Neuronal stem cell (in vitro differentiated cells): ENCODE results near the gene ALDOA.

Experiments
- DNase-seq: peaks from one replicate; pipeline ENCODE4 v3.0.0-alpha.2; 2013; ENCODE audit warnings: low spot score
- H2AFZ ChIP-seq: one replicate; pipeline ENCODE4 v1.6.1; 2013; ENCODE audit warnings: mild to moderate bottlenecking, low read length, inconsistent platforms
- H2AK5ac ChIP-seq: 2 replicates; pipeline ENCODE4 v1.6.1; 2013; ENCODE audit warnings: low read depth, mild to moderate bottlenecking, inconsistent platforms, low read length, moderate library complexity, mixed read lengths
- H2BK120ac ChIP-seq: 2 replicates; pipeline ENCODE4 v1.6.1; 2013; ENCODE audit warnings: low read depth, mild to moderate bottlenecking, inconsistent platforms, low read length, moderate library complexity, mixed read lengths
- H2BK12ac ChIP-seq: one replicate; pipeline ENCODE4 v1.6.1; 2013; ENCODE audit warnings: low read length, inconsistent platforms
- H2BK15ac ChIP-seq: 2 replicates; pipeline ENCODE4 v1.6.1; 2013; ENCODE audit warnings: mild to moderate bottlenecking, low read length, inconsistent platforms, mixed read lengths
- H2BK5ac ChIP-seq: one replicate; pipeline ENCODE4 v1.6.1; 2013; ENCODE audit warnings: inconsistent platforms, mild to moderate bottlenecking, low read length, moderate library complexity
- H3K14ac ChIP-seq: one replicate; pipeline ENCODE4 v1.6.1; 2013; ENCODE audit warnings: low read length, inconsistent platforms
- H3K18ac ChIP-seq: 2 replicates; pipeline ENCODE4 v1.6.1; 2013; ENCODE audit warnings: low read length, inconsistent platforms
- H3K23ac ChIP-seq: 2 replicates; pipeline ENCODE4 v1.6.1; 2013; ENCODE audit warnings: low read depth, mild to moderate bottlenecking, mixed read lengths, low read length, inconsistent platforms; ENCODE audit not compliant: poor library complexity
- H3K27ac ChIP-seq: replicated peaks from 3 replicates; pipeline ENCODE4 v1.5.1; 2013; ENCODE audit warnings: low read length, inconsistent platforms
- H3K27me3 ChIP-seq, 3 experiments: 2 replicates each; pipeline ENCODE4 v1.6.1; 2013; ENCODE audit warnings: low read length in 3 of 3, mild to moderate bottlenecking in 2 of 3, inconsistent platforms in 1 of 3, low read depth in 1 of 3, mixed read lengths in 1 of 3, moderate library complexity in 1 of 3; ENCODE audit not compliant: control insufficient read depth in 3 of 3, insufficient read depth in 3 of 3
- H3K36me3 ChIP-seq, 2 donors: replicated peaks in 1 of 2; 2 replicates each; pipeline ENCODE4 v1.6.1; 2013; ENCODE audit warnings: low read length in 2 of 2; ENCODE audit not compliant: control insufficient read depth in 2 of 2, insufficient read depth in 2 of 2
- H3K4ac ChIP-seq: 2 replicates; pipeline ENCODE4 v1.6.1; 2013; ENCODE audit warnings: inconsistent platforms, mild to moderate bottlenecking, low read length, moderate library complexity
- H3K4me1 ChIP-seq, 2 donors: 1 replicate in 1 of 2; 2 replicates in 1 of 2; pipeline ENCODE4 v1.6.1; 2013; ENCODE audit warnings: low read length in 2 of 2, low read depth in 1 of 2; ENCODE audit not compliant: control insufficient read depth in 2 of 2, insufficient read depth in 1 of 2
- H3K4me2 ChIP-seq: one replicate; pipeline ENCODE4 v1.6.1; 2013; ENCODE audit warnings: mild to moderate bottlenecking, low read length, inconsistent platforms; ENCODE audit not compliant: insufficient read depth, poor library complexity, severe bottlenecking
- H3K4me3 ChIP-seq, 2 donors: 2 replicates each; pipeline ENCODE4 v1.5.1; 2013; ENCODE audit warnings: low read length in 2 of 2, mild to moderate bottlenecking in 2 of 2, inconsistent platforms in 1 of 2, moderate library complexity in 1 of 2
- H3K79me1 ChIP-seq: one replicate; pipeline ENCODE4 v1.6.1; 2013; ENCODE audit warnings: low read depth, mild to moderate bottlenecking, inconsistent platforms, low read length, moderate library complexity
- H3K9ac ChIP-seq: one replicate; pipeline ENCODE4 v1.6.1; 2013; ENCODE audit warnings: mild to moderate bottlenecking, low read depth, low read length, inconsistent platforms; ENCODE audit not compliant: poor library complexity
- H3K9me3 ChIP-seq, 2 donors: replicated peaks in 1 of 2; 2 replicates each; pipeline versions ENCODE3 to v1.6.1; 2013; ENCODE audit warnings: low read length in 2 of 2, mild to moderate bottlenecking in 2 of 2, inconsistent platforms in 1 of 2, low read depth in 1 of 2, mixed read lengths in 1 of 2, moderate library complexity in 1 of 2; ENCODE audit not compliant: control insufficient read depth in 2 of 2, insufficient read depth in 1 of 2
- H4K8ac ChIP-seq: one replicate; pipeline ENCODE4 v1.6.1; 2013; ENCODE audit warnings: low read depth, mild to moderate bottlenecking, inconsistent platforms, low read length, moderate library complexity
- H4K91ac ChIP-seq: one replicate; pipeline ENCODE4 v1.6.1; 2013; ENCODE audit warnings: low read length, low read depth, mild to moderate bottlenecking, inconsistent platforms; ENCODE audit not compliant: poor library complexity
- WGBS, 2 donors: extraction: QIAGEN DNeasy Blood & Tissue Kit; methylation state at CpG; one replicate each; pipeline ENCODE4 v1.1.7; 2013; ENCODE audit warnings: missing lambda C conversion rate in 2 of 2, mixed read lengths in 1 of 2; ENCODE audit not compliant: insufficient read length in 2 of 2, insufficient replicate concordance in 1 of 2; ENCODE audit errors: extremely low coverage in 2 of 2; 5-methylcytosine and 5-hydroxymethylcytosine counted together

The ALDOA gene

GRCh38 chr16:30068750-30069610, 3.4 kb downstream of the ALDOA start:
- Histone ChIP-seq H3K9ac (no peak overlapping the region), H2BK120ac (no peak overlapping the region), H3K4me1 (peaks cover 7 to 16% of the 10 kb centered on the region in 2 donors), H2AFZ (no peak overlapping the region), H3K14ac (no peak overlapping the region), H3K4ac (no peak overlapping the region), H3K79me1 (peaks cover 17% of the 10 kb centered on the region), H2BK15ac (no peak overlapping the region), H3K4me2 (no peak overlapping the region), H2BK12ac (no peak overlapping the region), H4K91ac (no peak overlapping the region), H3K9me3 (no peaks in the 10 kb centered on the region), H3K36me3 (peaks cover 40 to 69% of the 10 kb centered on the region in 2 donors), H3K18ac (no peak overlapping the region), H4K8ac (no peak overlapping the region), H3K27me3 (no peaks in the 10 kb centered on the region), H3K23ac (no peak overlapping the region), H2AK5ac (no peak overlapping the region), H2BK5ac (no peak overlapping the region), H3K27ac (no peak overlapping the region), H3K4me3 (peak overlapping the region in 1 of 2 donors; percentile 1)
- no peak for DNase-seq
- WGBS, 2 donors: no CpG with 5 or more reads among the region's 17 CpGs

- H2BK5ac ChIP-seq: no peak overlapping the region
- no peak overlapping the region for H2BK120ac ChIP-seq
- H4K8ac ChIP-seq: no peak overlapping the region
- H3K36me3 ChIP-seq: peaks cover 40 to 69% of the 10 kb centered on the region in 2 donors
- no peak overlapping the region for H3K14ac ChIP-seq
- H2BK15ac ChIP-seq: no peak overlapping the region
- no peaks in the 10 kb centered on the region for H3K9me3 ChIP-seq
- H3K18ac ChIP-seq: no peak overlapping the region
- H3K23ac ChIP-seq: peak overlapping the region; percentile 47
- H3K4me2 ChIP-seq: no peak overlapping the region
- no peaks in the 10 kb centered on the region for H3K27me3 ChIP-seq
- peaks cover 4 to 14% of the 10 kb centered on the region in 2 donors for H3K4me1 ChIP-seq
- peaks cover 17% of the 10 kb centered on the region for H3K79me1 ChIP-seq
- H2AFZ ChIP-seq: no peak overlapping the region
- no peak overlapping the region for H4K91ac ChIP-seq
- no peak overlapping the region for H3K9ac ChIP-seq
- H3K4ac ChIP-seq: no peak overlapping the region
- no peak overlapping the region for H2AK5ac ChIP-seq
- no peak overlapping the region for H3K27ac ChIP-seq
- WGBS, 2 donors: no CpG with 5 or more reads among the region's 31 CpGs
- H2BK12ac ChIP-seq: no peak overlapping the region
- no peak for DNase-seq
- no peak overlapping the region for H3K4me3 ChIP-seq
Measured at GRCh38 chr16:30069611-30070462, 4.3 kb downstream of the ALDOA start.

GRCh38 chr16:30070490-30070889, 4.9 kb downstream of the ALDOA start:
- Histone ChIP-seq H3K4ac (no peak overlapping the region), H2BK12ac (no peak overlapping the region), H3K4me1 (peaks cover 4 to 14% of the 10 kb centered on the region in 2 donors), H3K79me1 (peaks cover 17% of the 10 kb centered on the region), H2BK120ac (no peak overlapping the region), H3K18ac (no peak overlapping the region), H3K9ac (no peak overlapping the region), H3K4me2 (no peak overlapping the region), H3K23ac (no peak overlapping the region), H2BK15ac (no peak overlapping the region), H3K14ac (no peak overlapping the region), H4K8ac (no peak overlapping the region), H4K91ac (no peak overlapping the region), H2BK5ac (no peak overlapping the region), H3K4me3 (no peak overlapping the region), H3K27ac (no peak overlapping the region), H3K9me3 (no peaks in the 10 kb centered on the region), H2AK5ac (no peak overlapping the region), H3K27me3 (no peaks in the 10 kb centered on the region), H2AFZ (no peak overlapping the region), H3K36me3 (peaks cover 40 to 69% of the 10 kb centered on the region in 2 donors)
- no peak for DNase-seq
